H1 (cell line): ENCODE data around the gene CCNI. TPM values are rescaled to one million over a fixed set of nuclear protein-coding genes. Genes with fewer than 3 reads are reported as not detected.

Experiments
- CTCF ChIA-PET: fragments of 300-600 bp; sonication (Branson Sonifier 250); formaldehyde crosslinking; loops from one replicate; lab custom pipeline; 2021; ENCODE audit not compliant: partially characterized antibody; lab: Charles Lee
- POLR2A ChIA-PET: fragments of 300-600 bp; sonication (Branson Sonifier 250); formaldehyde crosslinking; loops from one replicate; lab custom pipeline; 2021; ENCODE audit warnings: inconsistent platforms; ENCODE audit not compliant: partially characterized antibody; lab: Charles Lee
- DNase-seq, 2 experiments: peaks; one replicate each; pipeline versions ENCODE4 v3.0.0 to v3.0.0-alpha.2; 2010 to 2022; ENCODE audit warnings: low spot score in 2 of 2, low read depth in 1 of 2, mixed read lengths in 1 of 2
- FAIRE-seq: peaks from 2 replicates; lab custom pipeline; 2011; peaks lifted over from hg19 to GRCh38; lab: Jason Lieb, UNC
- H2AFZ ChIP-seq: 2 replicates; pipeline ENCODE4 v1.8.1; 2012; ENCODE audit warnings: low read length, inconsistent platforms
- H2AK5ac ChIP-seq: 2 replicates; pipeline ENCODE4 v1.6.1; 2013; ENCODE audit warnings: low read depth, low read length
- H2BK120ac ChIP-seq: replicated peaks from 2 replicates; pipeline ENCODE3; 2013; ENCODE audit warnings: low read depth, low read length, inconsistent platforms
- H2BK12ac ChIP-seq: 2 replicates; pipeline ENCODE4 v1.6.1; 2013; ENCODE audit warnings: low read depth, low read length
- H2BK15ac ChIP-seq: 2 replicates; pipeline ENCODE4 v1.6.1; 2013; ENCODE audit warnings: low read length
- H2BK20ac ChIP-seq: 2 replicates; pipeline ENCODE4 v1.6.1; 2013; ENCODE audit warnings: low read length
- H2BK5ac ChIP-seq: 2 replicates; pipeline ENCODE4 v1.6.1; 2013; ENCODE audit warnings: low read depth, low read length
- H3K14ac ChIP-seq: 2 replicates; pipeline ENCODE4 v1.6.1; 2013; ENCODE audit warnings: inconsistent platforms; ENCODE audit not compliant: insufficient read length
- H3K18ac ChIP-seq: 2 replicates; pipeline ENCODE4 v1.6.1; 2013; ENCODE audit warnings: low read length; ENCODE audit errors: extremely low read depth
- H3K23ac ChIP-seq: 2 replicates; pipeline ENCODE4 v1.6.1; 2013; ENCODE audit warnings: inconsistent platforms; ENCODE audit not compliant: insufficient read length
- H3K23me2 ChIP-seq: 2 replicates; pipeline ENCODE4 v1.6.1; 2013; ENCODE audit warnings: low read depth, low read length
- H3K27ac ChIP-seq: 2 replicates; pipeline ENCODE4 v1.6.1; 2011; ENCODE audit warnings: low read depth, low read length, inconsistent platforms
- H3K27me3 ChIP-seq, 4 experiments: replicated peaks in 1 of 4; 1 replicate in 1 of 4; 2 replicates in 3 of 4; pipeline versions ENCODE4 v1.6.1 to v1.8.1; 2011 to 2013; ENCODE audit warnings: low read length in 3 of 4, mild to moderate bottlenecking in 3 of 4, inconsistent platforms in 2 of 4, mixed read lengths in 2 of 4, moderate library complexity in 1 of 4; ENCODE audit not compliant: control insufficient read depth in 3 of 4, insufficient read depth in 3 of 4; ENCODE audit errors: extremely low read depth in 1 of 4
- H3K36me3 ChIP-seq, 4 experiments: 2 replicates each; pipeline versions ENCODE4 v1.6.1 to v1.8.1; 2011 to 2013; ENCODE audit warnings: mild to moderate bottlenecking in 4 of 4, low read length in 3 of 4, moderate library complexity in 2 of 4, control low read depth in 1 of 4, inconsistent platforms in 1 of 4; ENCODE audit not compliant: insufficient read depth in 4 of 4, control insufficient read depth in 2 of 4
- H3K4ac ChIP-seq: replicated peaks from 2 replicates; pipeline ENCODE3; 2013; ENCODE audit warnings: low read length, low read depth, mixed read lengths, inconsistent platforms; ENCODE audit not compliant: insufficient read length
- H3K4me1 ChIP-seq, 4 experiments: replicated peaks in 1 of 4; 1 replicate in 1 of 4; 2 replicates in 3 of 4; pipeline versions ENCODE4 v1.6.1 to v1.8.1; 2011 to 2013; ENCODE audit warnings: low read length in 3 of 4, inconsistent platforms in 2 of 4, mixed read lengths in 1 of 4; ENCODE audit not compliant: insufficient read depth in 4 of 4, control insufficient read depth in 3 of 4
- H3K4me2 ChIP-seq, 2 experiments: 2 replicates each; pipeline versions ENCODE4 v1.6.1 to v1.8.1; 2011 to 2013; ENCODE audit warnings: low read depth in 2 of 2, low read length in 2 of 2, control low read depth in 1 of 2, inconsistent platforms in 1 of 2, mild to moderate bottlenecking in 1 of 2; ENCODE audit not compliant: insufficient read depth in 1 of 2
- H3K4me3 ChIP-seq, 4 experiments: fragments of 200-600, 300-600 bp in 1 of 4; sonication (generic), shearing (Covaris generic), sonication (Bioruptor Twin) in 1 of 4; 2 replicates each; pipeline versions ENCODE4 v1.5.1 to v1.8.1; 2011 to 2016; ENCODE audit warnings: low read length in 4 of 4, low read depth in 3 of 4, control low read depth in 2 of 4, inconsistent platforms in 2 of 4, mild to moderate bottlenecking in 2 of 4, mixed read lengths in 1 of 4, moderate library complexity in 1 of 4; ENCODE audit not compliant: insufficient read depth in 2 of 4; ENCODE audit errors: extremely low read depth in 1 of 4
- H3K56ac ChIP-seq: replicated peaks from 2 replicates; pipeline ENCODE3; 2013; ENCODE audit warnings: low read depth, mild to moderate bottlenecking, mixed read lengths, low read length, inconsistent platforms; ENCODE audit not compliant: insufficient read length
- H3K79me1 ChIP-seq: 2 replicates; pipeline ENCODE4 v1.6.1; 2013; ENCODE audit warnings: low read depth, low read length, control low read depth
- H3K79me2 ChIP-seq, 2 experiments: 2 replicates each; pipeline versions ENCODE4 v1.6.1 to v1.8.1; 2012 to 2013; ENCODE audit warnings: low read length in 2 of 2, mild to moderate bottlenecking in 2 of 2, inconsistent platforms in 1 of 2; ENCODE audit not compliant: insufficient read depth in 2 of 2, control insufficient read depth in 1 of 2
- H3K9ac ChIP-seq, 4 experiments: replicated peaks in 1 of 4; 1 replicate in 1 of 4; 2 replicates in 3 of 4; pipeline versions ENCODE4 v1.6.1 to v1.8.1; 2011 to 2013; ENCODE audit warnings: low read depth in 3 of 4, low read length in 3 of 4, control low read depth in 2 of 4, mild to moderate bottlenecking in 2 of 4, moderate library complexity in 2 of 4, inconsistent platforms in 1 of 4; ENCODE audit errors: extremely low read depth in 1 of 4
- H3K9me3 ChIP-seq, 2 experiments: 2 replicates each; pipeline versions ENCODE4 v1.6.1 to v1.8.1; 2012 to 2013; ENCODE audit warnings: mild to moderate bottlenecking in 2 of 2, moderate library complexity in 2 of 2, control low read depth in 1 of 2, inconsistent platforms in 1 of 2, low read depth in 1 of 2, low read length in 1 of 2, mixed read lengths in 1 of 2; ENCODE audit not compliant: insufficient read depth in 2 of 2
- H4K20me1 ChIP-seq, 2 experiments: replicated peaks in 1 of 2; 2 replicates each; pipeline versions ENCODE3 to v1.8.1; 2011 to 2013; ENCODE audit warnings: inconsistent platforms in 2 of 2, low read length in 2 of 2, mild to moderate bottlenecking in 1 of 2; ENCODE audit not compliant: insufficient read depth in 2 of 2, control insufficient read depth in 1 of 2
- H4K5ac ChIP-seq: 2 replicates; pipeline ENCODE4 v1.6.1; 2013; ENCODE audit warnings: low read length, low read depth, mixed read lengths, inconsistent platforms; ENCODE audit not compliant: insufficient read length
- H4K8ac ChIP-seq: 2 replicates; pipeline ENCODE4 v1.8.0; 2013; ENCODE audit warnings: mild to moderate bottlenecking, moderate library complexity, low read length, inconsistent platforms; ENCODE audit not compliant: insufficient read depth; ENCODE audit errors: extremely low read depth
- H4K91ac ChIP-seq: replicated peaks from 2 replicates; pipeline ENCODE3; 2013; ENCODE audit warnings: low read length, mixed read lengths, inconsistent platforms; ENCODE audit not compliant: insufficient read length
- POU5F1 ChIP-seq: IDR thresholded peaks from 2 replicates; pipeline ENCODE4 v1.6.1; 2011; ENCODE audit warnings: low read depth, mild to moderate bottlenecking, low read length, moderate library complexity
- RFX5 ChIP-seq: IDR thresholded peaks from 2 replicates; pipeline ENCODE4 v1.6.1; 2011; ENCODE audit warnings: low read depth, low read length, improper control_type of control experiment, borderline replicate concordance
- SP1 ChIP-seq: IDR thresholded peaks from 2 replicates; pipeline ENCODE4 v1.6.1; 2011; ENCODE audit warnings: low read depth, low read length
- WGBS, 2 experiments: shearing (Covaris generic) in 1 of 2; methylation state at CpG; one replicate each; pipeline versions ENCODE4 v1.1.6 to v1.1.7; 2013 to 2015; ENCODE audit warnings: low lambda C conversion rate in 2 of 2, mixed read lengths in 2 of 2, inconsistent platforms in 1 of 2, low coverage in 1 of 2, missing lambda C conversion rate in 1 of 2; ENCODE audit not compliant: insufficient replicate concordance in 2 of 2, insufficient coverage in 1 of 2, insufficient read length in 1 of 2; ENCODE audit errors: extremely low coverage in 1 of 2, missing lambda C conversion rate in 1 of 2; 5-methylcytosine and 5-hydroxymethylcytosine counted together
- polyA plus RNA-seq, 7 experiments: library from polyadenylated mRNA; depleted of rRNA in 3 of 7; stranded (reverse) in 5 of 7; unstranded in 2 of 7; fragments of >200 nt in 5 of 7; fragments of 200-250 nt in 2 of 7; gene quantifications; 1 replicate in 5 of 7; 2 replicates in 1 of 7; 4 replicates in 1 of 7; pipeline versions ENCODE4 v1.2.1 to v1.2.3, GENCODE V29; 2011 to 2013; ENCODE audit warnings: missing spikeins in 2 of 7, mixed read lengths in 2 of 7
- total RNA-seq: library from RNA; stranded (reverse); fragmentation: NEBNext Ultra II Directional; extraction: Animal tissue kit (Norgen Biotek cat#: 25700); gene quantifications from 2 replicates; pipeline ENCODE4 v1.2.1, GENCODE V29; 2021
- TF ChIP-seq, protein P1 (sequence below): IDR thresholded peaks from 2 replicates; pipeline ENCODE4 v1.6.1; 2011; ENCODE audit warnings: low read depth, mild to moderate bottlenecking, low read length; ENCODE audit not compliant: insufficient read depth

Gene CCNI
- total and polyA plus RNA-seq, 2 of the 8 experiments (the other 6 are each of a cell fraction or from before 2014, with no cell fraction given), result 97.8 to 234 TPM

DNA sequence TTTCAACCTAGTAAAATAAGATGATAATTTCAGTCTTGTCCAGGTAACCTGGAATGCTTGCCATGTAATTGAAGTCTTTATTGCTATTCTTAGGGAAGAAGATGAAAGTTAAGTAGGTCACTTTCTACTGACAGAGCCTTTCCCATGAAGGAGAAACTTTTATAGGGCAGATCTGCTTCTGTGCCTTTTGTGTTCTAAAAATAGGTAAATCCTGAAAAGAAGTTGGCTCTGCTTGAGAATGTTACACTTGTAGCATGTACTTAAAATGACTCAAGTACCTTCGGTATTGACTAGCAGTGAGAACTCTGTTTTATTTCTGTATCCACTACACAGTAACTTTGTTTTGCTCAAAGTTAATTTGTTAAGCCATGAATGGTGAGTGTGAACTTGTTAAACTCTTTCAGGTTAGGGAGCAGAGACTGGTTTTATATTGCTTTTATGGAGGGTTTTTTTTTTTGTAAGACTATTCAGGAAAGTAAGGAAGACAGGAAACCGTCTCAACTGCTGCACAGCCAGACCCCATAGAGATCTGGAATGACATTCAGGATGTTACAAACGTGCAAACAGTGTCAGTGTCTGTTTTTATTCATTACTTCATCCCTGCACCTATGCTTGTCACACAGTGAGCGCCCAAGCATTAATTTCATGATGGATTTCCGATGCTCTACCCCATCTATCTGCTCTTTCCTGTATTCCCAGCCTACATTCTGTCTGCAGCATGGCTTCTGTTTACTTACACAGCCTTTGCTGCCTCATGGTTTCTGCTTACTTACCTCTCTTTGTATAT is 73.3 kb downstream of the CCNI start:
- ChIA-PET POLR2A (interaction anchor here (1.1 kb wide), 1 partner anchor 13 kb away, joined by 3 read pairs; no protein-coding TSS in a partner anchor), CTCF (interaction anchor here (0.7 to 1.6 kb wide), 2 partner anchors 19 to 41 kb away, joined by 3 to 4 read pairs; no protein-coding TSS in a partner anchor)
- H2AFZ ChIP-seq, result no peak overlapping the region
- no peak overlapping the region for H3K4me3 ChIP-seq
- no peak overlapping the region for H3K9ac ChIP-seq
- H3K23ac ChIP-seq, result no peak overlapping the region
- peak overlapping the region; percentile 35 for H4K91ac ChIP-seq
- H3K4me1 ChIP-seq, result peaks cover 6 to 25% (median 13%) of the 10 kb centered on the region in 4 experiments; a peak in 5 of 7 replicates
- no peak overlapping the region for H4K8ac ChIP-seq
- no peak overlapping the region for H3K4ac ChIP-seq
- no peaks in the 10 kb centered on the region for H4K20me1 ChIP-seq
- WGBS, 2 experiments, result 58% methylated on average over 5 of the region's 5 CpGs; no CpG with 5 or more reads in 1 of the 2 experiments
- H2AK5ac ChIP-seq, result no peak overlapping the region
- H2BK120ac ChIP-seq, result peak overlapping the region; percentile 56
- H3K27me3 ChIP-seq, result peaks cover 0 to 1% (median 0%) of the 10 kb centered on the region in 4 experiments; a peak in 1 of 7 replicates
- H3K23me2 ChIP-seq, result no peaks in the 10 kb centered on the region
- no peak overlapping the region for H3K14ac ChIP-seq
- H3K79me2 ChIP-seq, result no peaks in the 10 kb centered on the region
- no peak overlapping the region for H2BK5ac ChIP-seq
- H3K18ac ChIP-seq, result no peak overlapping the region
- H3K27ac ChIP-seq, result no peak overlapping the region
- H3K36me3 ChIP-seq, result peaks cover 0 to 14% (median 6%) of the 10 kb centered on the region in 4 experiments; a peak in 3 of 8 replicates
- no peak overlapping the region for H3K56ac ChIP-seq
- H4K5ac ChIP-seq, result peak overlapping the region; percentile 51
- H2BK15ac ChIP-seq, result no peak overlapping the region; the same call in 1 of the 2 replicates
- no peak for DNase-seq
- H3K9me3 ChIP-seq, result no peaks in the 10 kb centered on the region
- no peak overlapping the region for H2BK20ac ChIP-seq
- H2BK12ac ChIP-seq, result no peak overlapping the region
- no peak for FAIRE-seq
- H3K4me2 ChIP-seq, result peak overlapping the region; percentile 17 to 35; a peak in 2 of 4 replicates
- no peaks in the 10 kb centered on the region for H3K79me1 ChIP-seq
- TF ChIP-seq RFX5, result no peak
- TF ChIP-seq, protein P1, sequence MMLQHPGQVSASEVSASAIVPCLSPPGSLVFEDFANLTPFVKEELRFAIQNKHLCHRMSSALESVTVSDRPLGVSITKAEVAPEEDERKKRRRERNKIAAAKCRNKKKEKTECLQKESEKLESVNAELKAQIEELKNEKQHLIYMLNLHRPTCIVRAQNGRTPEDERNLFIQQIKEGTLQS, result no peak
- TF ChIP-seq POU5F1, result no peak
- no peak for TF ChIP-seq SP1
